ENCODE data around the gene ARHGAP44.

Gene ARHGAP44

DNA sequence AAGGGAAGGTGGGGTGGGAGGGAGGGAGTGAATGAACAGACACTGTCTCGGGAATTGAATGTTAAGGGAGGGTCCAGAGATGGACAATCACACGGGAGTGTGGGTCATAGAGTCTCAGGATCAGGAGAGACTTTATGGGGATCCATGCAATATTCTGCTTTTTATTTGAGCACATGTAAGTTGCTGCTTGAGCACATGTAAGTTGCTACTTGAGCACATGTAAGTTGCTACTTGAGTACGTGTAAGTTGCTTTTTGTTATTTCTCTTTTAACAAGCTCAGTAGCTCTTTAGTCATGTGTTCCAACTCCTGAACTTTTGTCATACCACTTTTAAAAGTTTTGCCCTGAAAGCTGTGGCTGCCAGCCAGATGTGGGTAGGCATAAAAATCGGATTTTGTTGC lies 110.3 kb downstream of the ARHGAP44 start:
- no peak for DNase-seq

DNA sequence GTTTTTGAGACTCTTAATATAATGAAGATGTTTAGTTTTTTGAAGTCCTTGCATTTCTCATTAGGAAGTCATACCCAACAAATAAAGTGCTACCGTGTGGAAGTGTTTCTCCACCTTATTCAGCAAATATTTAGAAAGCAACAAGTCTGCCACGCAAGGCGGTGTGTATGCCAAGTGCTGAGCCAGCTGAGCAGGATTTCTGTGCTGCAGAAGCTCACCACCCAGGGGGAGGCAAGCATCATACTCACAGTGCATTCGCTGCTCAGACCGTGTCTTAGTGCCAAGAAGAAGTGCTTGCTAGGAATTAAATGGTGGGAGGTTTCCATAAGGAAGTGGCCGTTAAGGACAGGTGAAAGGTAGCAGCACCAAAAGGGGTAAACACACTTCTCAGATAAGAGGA lies 111.2 kb downstream of the ARHGAP44 start:
- no peak for DNase-seq

DNA sequence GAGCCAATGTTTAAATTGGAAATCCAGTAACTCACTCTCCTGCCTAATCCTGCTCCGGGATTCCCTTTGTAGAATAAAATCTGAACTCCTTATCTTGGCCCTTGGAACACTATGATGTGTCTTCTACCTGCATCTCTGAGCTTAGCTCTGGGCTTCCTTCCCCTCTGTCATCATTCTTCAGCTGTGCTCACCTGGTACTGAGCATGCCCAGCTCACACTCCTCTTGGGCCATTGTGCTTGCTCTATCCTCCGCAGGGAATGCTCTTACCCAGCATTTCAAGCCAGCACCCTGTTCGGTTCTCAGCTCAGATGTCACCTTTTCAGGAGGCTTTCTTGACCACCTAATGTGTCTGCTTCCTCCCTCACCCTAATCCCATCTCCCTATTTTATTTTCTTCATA lies 112.7 kb downstream of the ARHGAP44 start:
- no peak for DNase-seq

DNA sequence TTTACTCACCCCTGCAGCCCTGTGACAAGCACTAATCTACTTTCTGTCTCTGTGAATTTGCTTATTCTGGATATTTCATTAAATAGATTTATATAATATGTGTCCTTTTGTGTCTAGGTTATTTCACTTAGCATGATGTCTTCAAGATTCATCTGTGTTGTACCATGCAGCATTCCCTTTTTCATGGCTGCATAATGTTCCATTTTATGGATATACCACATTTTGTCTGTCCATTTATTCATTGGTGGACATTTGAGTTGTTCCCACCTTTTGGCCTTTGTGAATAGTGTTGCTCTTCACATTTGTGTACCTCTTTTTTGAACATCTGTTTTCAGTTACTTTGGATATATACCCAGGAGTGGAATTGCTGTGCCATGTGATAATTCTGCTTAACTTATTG lies 118.2 kb downstream of the ARHGAP44 start:
- DNase-seq = no peak

DNA sequence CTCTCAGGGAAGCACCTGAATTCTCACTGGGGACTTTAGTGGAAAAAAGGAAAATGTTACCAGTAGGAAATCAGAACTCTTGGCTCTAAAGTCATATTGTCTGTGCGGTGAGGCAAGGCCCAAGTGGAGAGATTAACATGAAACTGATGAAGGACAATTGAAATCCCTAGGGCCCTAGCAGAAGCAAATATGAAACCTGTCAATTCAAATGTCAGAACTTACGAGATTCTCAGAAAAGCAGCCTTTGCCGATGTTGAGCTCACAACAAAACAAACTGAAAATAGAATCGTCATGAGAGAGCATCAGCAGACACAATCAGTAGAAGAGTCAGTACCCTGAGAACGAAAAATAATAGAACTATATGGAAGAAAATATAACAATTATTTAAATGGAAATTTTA lies 119.7 kb downstream of the ARHGAP44 start:
- no peak for DNase-seq

DNA sequence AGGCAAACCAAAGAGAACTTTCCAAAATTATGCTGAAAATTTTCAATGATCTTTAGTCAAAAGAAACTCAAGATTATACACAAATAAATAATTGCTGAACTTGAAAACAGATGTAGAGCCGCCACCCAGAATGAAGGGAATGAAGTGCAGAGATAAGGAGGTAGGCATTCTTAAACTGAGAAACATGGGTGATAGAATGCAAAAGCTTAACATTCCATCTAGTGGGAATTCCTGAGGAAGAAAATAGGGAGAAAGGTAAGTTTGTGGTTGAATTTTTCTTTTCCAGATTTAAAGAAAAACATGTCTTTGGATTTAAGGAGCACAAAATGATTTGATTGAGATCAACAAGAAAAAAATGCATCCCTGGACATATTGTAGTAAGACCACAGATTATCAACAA lies 120.2 kb downstream of the ARHGAP44 start:
- DNase-seq = no peak

DNA sequence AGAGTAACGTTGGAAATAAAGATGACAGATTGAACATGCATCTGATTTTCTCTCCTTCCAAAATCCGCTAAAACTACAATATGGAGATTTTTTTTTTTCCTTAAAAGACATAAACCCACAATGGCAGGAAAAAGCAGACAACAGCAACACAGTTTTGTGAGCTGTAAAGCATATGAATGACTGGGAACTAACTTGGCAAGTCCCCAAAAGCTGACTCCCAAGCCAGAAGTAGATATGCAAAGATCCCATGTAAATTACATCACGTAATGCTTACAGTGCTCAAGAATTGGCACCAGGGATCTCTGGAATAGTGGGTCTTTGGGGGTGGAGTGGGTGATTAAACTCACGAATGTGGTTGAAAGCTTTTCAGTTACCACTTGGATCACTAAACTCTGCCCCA lies 121.9 kb downstream of the ARHGAP44 start:
- no peak for DNase-seq

DNA sequence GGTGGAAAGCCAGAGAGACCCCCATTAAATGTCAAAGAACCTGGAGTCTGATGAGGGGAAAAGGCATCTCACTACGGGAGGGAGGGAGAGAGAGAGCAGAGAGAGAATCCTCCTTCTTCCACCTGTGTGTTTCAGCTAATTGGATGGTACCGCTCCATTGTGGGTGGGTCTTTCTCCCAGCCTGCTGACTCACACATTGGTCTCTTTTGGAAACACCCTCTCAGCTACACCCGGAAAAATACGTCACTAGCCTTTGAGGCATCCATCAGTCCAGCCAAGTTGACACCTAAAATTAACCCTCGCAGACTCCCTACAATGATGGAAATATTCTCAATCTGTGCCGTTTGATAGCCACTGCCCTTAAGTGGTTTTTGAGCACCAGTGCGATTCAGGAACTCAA lies 128.1 kb downstream of the ARHGAP44 start:
- DNase-seq = no peak

DNA sequence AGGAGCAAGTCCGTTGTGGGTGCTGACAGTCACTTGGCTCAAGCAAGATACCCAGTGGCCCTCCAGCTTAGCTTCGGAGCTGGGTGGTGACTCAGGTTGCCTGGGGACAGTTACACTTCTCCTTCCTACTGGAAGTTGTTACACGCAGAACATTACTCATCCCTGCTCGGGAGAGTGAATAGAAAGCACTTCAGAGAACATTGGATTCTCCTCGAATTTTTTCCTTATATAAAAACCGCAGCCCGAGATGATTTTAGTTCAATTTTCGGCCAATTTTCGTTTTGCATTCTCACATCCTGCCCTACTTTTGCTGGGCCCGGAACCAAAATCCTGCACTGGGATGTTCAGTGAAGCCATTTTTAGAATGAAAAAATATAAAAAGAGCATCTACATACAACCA lies 128.8 kb downstream of the ARHGAP44 start:
- DNase-seq = no peak

DNA sequence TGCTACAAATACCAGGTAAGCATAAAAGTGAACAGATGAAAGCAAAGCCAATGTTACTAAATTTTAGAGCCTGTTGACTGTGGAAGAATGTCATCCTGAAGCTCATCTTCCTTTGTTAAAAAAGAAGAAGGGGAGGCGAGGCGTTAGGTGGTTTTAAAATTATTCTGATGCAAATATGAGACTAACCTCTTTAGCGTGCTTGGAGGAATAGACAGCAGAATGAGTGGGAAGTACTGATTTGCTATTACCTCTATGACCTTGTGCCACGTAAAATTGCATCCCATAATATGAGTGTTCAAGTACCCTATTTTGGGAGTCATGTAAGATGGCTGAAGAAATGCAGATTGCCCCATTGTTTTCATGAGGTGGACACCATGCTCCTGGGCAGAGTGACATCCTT lies 132.8 kb downstream of the ARHGAP44 start:
- DNase-seq = no peak

DNA sequence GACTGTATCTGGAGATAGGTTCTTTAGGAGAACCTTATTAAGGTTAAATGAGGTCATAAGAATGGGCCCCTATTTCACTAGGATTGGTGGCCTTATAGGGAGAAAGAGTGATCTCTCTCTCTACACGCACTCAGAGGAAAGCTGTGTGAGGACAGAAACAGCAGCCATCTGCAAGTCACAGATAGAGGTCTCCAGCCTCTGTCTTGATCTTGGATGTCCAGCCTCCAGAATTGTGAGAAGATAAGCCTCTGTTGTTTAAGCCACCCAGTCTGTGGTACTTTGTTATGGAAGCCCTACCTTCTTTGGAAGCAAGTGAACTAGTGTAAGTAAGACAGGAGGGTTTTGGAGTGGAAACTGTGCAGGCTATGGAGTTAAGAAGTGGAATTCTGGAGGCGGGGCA lies 135.3 kb downstream of the ARHGAP44 start:
- no peak for DNase-seq

DNA sequence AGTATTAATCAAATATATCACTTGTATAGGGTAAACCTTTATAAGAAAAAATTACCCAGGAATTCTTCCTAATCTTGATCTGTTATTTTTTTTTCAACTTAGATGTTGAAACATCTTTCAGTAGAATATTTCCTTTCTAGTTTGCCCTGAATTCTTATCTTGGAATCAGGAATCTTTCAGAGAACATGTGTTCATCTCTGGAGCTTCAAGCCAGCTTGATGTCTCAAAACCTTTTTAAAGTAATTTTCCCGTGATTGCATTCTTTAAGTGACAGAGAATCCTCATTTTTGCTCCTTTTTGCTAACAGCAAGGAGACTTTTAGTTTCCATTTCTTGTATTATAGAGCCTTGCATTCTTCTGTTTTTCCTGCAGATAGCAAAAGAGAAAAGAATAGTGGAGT lies 137.7 kb downstream of the ARHGAP44 start:
- no peak for DNase-seq

DNA sequence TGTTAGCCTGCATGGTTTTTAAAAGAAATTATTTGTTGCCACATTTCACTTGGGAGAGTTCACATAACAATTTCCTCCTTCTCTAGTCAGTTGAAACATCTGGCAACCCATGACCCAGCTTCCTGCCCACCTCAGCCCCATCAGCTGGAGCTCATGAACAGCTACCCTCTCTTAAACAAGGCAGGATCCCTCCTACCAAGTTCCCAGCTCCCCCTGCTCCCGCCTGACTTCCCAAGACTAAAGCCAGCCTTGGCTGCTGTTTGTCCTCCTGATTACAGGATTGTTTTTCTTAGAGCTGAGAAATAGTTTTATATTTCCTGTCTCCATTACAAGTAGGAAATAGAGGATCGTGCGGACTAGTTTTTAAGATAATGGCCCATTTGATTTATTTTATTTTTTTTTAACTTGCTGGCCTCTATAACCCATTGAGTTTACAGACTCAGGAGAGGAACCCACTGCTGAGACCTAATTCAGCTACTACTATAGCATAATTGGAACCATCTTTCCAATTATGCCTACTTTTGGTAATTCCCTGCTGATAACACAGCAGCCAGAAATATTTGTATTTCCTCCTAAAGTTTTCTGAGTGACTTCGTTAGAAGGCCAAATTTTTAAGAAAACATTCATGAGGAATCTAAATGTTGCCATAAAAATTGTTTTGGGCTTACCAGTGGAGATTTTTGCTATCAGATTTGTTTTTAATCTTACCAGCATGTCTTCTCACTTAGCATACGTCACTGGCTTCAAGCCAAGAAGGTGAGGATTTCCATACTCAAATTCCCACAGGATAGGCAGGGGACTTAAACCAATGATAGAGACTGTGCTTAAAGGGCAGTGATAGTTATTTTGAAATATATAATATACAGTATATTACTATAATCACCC lies 138.5 kb downstream of the ARHGAP44 start:
- DNase-seq = peak; percentile 26

DNA sequence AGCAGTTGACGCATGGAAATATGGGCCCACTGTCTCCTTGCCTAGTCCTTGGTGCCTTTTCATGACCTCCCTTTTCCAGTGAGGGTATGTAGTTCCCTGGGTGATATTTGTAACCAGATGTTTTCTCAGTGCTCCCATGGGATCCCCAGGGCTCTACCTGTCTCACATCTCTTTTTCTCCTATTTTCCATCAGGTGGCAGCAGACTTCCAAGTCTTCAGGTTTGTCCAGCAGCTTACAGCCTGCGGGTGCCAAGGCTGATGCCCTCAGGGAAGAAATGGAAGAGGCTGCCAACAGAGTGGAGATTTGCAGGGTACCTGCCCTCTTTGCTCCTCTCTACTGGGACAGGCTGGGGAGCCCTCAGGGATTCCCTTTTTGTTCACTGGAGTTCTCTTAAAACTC lies 139.4 kb downstream of the ARHGAP44 start:
- peak; percentile 46 for DNase-seq

DNA sequence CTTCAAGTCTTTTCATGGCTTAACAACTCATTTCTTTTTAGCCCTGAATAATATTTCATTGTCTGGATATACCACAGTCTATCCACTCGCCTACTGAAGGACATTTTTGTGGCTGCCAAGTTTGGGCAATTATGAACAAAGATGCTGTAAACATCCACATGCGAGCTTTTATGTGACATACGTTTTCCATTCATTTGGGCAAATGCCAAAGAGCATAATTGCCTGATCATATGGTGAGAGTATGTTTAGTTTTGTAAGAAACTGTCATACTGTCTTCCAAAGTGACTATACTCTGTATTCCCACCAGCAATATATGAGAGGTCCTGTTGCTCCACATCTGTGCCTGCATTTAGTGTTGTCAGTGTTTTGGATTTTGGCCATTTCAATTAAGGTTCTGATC lies 147.2 kb downstream of the ARHGAP44 start:
- DNase-seq = no peak

DNA sequence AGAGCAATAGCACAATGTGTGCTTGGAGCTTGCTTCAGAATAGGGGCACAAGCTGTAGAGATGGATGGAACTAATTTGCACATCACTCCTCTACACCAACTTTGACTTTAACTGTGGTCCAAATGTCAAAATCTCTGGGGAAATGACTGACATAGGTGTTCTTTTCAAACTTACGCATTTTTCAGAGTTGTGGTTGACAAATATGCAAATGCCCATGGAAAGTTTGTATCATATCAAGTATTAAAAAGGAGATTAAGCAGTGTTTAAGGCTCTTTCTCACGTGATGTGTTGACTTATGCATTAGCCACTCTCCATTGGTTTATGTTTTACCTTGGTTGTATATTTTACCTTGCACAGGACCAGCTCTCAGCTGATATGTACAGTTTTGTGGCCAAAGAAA lies 151.4 kb downstream of the ARHGAP44 start:
- no peak for DNase-seq

DNA sequence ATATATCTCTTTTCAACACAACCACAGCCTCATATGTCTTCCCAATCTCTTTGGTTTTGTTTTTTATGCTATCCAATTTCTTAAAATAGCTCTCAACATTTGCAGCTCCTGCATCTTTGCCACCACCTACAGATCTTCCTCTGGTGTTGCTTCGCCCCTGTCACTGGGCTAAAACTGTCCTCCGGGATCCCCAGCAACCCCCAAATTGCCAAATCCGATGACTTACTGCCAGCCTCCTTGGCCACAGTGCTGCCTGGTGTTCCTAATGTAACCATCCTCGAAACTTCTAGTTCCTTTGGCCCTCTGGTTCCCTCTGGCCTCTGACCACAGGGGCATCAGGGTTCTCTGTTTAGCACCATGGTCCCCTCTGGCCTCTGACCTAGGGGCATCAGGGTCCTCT lies 157.7 kb downstream of the ARHGAP44 start:
- DNase-seq = no peak

DNA sequence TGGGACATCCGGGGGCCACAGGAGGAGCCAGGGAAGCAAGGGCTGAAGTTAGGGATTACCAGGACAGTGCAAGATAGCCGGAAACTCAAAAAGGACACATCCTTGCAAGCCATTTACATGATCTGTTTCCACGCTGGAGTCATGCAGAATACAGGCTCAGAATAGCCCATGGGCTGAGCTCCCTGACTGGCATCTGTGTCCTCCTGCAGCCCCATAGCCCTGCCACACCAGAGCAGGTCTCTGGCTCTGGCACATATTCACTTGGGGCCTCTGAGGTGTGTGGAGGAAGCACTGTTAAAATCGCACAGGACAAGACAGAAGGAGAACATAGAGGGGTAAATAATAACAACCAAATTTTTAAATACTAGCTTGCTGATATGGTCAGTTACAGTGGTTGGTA lies 162.7 kb downstream of the ARHGAP44 start:
- DNase-seq = no peak

DNA sequence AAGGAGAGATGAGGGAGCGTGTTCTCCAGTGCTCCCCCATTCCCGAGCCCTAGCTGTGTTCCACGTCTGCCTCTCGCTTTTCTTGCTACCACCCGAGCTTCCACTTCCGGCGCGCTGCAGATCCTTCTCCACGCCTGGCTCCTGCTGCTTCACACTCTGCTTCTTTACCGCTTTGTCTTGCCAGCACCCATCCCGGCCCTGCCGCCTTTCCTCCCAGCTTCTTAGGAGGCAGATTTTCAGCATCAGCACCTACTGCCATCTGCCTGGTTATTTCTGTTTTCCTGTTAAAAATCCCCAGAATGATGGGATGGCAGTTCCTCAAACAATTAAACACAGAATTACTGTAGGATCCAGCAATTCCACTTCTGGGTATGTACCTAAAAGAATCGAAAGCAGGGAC lies 163.9 kb downstream of the ARHGAP44 start:
- no peak for DNase-seq

DNA sequence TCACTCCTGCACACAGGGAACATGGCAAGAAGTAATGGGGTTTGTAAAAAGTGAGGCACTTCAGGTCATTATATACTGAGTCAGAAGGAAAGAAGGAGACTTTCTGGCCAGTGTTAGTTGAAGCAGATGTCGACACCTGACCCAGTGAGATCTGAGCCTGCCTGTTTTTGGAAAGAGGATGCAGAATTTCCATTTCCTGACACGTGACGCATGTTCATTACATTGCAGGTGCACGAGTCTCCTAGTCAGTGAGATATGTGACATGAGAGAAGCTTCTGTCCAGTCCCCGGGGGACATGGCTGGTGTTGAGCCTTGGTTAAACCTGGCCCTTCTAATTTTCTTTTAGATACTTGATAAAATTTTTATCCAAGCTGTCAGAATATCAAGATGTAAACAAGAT lies 166.2 kb downstream of the ARHGAP44 start:
- no peak for DNase-seq

DNA sequence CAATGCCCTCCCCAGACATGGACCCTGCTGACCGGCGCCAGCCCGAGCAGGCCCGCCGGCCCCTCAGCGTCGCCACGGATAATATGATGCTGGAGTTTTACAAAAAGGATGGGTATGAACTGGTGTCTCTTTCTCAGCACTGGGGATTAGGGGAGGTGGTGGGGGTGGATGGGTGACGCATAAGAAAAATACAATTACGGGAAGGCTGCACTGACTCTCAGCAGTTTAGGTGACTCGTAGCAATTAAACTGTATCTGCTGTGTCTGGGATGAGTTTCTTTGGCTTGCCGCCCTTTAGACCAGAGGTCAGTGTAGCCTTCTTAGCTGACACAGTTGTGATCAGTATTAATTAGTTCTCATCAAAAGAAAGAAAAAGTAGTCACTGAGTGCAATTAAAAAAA lies 169.5 kb downstream of the ARHGAP44 start:
- DNase-seq = no peak

DNA sequence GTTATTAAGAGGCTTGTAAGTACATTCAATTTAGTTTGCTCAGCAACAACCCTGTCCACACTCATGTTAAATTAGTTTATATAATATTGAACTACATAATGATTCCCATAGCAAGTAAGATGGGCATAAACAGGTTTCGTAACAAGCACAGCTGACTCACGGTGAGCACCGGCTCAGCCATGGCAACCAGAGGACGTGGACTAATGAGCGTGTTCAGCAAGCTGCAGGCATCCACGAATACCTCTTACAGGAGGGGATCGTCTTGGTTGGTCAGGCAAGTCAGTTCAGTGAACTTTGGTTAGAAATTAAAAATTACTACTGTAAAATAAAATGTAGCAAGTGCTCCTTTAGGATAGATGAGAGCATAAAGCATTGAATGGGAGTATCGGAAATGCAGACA lies 170.1 kb downstream of the ARHGAP44 start:
- DNase-seq = no peak

DNA sequence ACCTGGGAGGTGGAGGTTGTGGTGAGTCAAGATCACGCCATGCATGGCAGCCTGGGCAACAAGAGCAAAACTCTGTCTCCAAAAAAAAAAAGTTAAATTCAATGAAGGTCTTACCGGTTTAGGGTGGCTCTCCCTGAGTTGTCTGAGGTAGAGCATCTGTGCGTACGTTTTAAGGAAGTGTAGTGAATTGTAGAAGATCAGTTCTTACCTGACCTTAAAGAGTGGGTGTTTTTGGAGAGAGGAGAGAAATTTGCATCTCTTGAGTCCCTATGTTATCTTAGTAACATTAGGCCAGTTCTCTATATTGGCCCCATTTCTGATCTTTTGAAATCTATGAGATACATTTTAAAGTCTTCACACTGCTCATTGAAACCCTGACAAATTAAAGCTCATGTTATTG lies 172.4 kb downstream of the ARHGAP44 start:
- no peak for DNase-seq

DNA sequence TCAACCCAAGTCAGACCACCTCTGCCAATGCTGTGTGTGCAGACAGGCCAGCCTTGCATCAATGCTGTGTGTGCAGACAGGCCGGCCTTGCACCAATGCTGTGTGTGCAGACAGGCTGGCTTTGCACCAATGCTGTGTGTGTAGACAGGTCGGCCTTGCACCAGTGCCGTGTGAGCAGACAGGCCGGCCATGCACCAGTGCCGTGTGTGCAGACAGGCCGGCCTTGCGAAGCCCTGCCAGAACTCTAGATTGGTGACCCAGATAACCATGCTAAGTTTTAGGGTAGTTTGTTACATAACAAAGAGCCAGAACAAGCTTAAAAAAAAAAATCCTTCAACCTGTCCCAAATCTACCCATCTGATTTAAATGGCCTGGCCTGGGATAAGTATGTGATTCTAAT lies 174.2 kb downstream of the ARHGAP44 start:
- no peak for DNase-seq

DNA sequence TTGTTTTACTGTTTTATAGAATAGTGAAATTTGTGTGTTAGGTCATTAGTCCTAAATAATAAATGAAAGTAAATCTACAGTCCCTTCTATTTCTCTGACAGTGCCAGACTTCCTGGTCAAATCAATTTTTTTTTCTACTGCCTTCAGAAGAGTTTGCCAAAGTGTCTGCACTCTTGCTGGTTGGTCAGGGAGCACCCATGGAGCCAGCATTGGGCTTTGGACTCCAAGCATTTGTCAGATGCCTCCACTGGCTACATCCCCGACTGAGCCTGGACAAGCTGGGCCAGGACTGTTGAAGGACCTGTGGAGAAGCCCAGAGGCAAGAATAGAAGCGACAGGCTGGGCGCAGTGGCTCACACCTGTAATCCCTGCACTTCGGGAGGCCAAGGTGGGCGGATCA lies 174.9 kb downstream of the ARHGAP44 start:
- no peak for DNase-seq
